Liver (tissue), 9 donors: ENCODE results near the gene FAM193A. TPM values are rescaled to one million over a fixed set of nuclear protein-coding genes. Genes with fewer than 3 reads are reported as not detected.

Experiments used
- DNase-seq: peaks from one replicate; pipeline ENCODE4 v3.0.0-alpha.2; 2017; ENCODE audit warnings: low spot score
- H3K27ac ChIP-seq, 2 donors: one replicate each; pipeline ENCODE4 v1.7.0; 2013; ENCODE audit warnings: inconsistent platforms in 2 of 2, low read length in 2 of 2, control low read depth in 1 of 2, low read depth in 1 of 2, mild to moderate bottlenecking in 1 of 2
- H3K27me3 ChIP-seq, 4 donors: one replicate each; pipeline versions ENCODE4 v1.6.1 to v1.7.0; 2013; ENCODE audit warnings: low read length in 3 of 4, inconsistent platforms in 1 of 4, mild to moderate bottlenecking in 1 of 4, moderate library complexity in 1 of 4; ENCODE audit not compliant: control insufficient read depth in 4 of 4, insufficient read depth in 4 of 4
- H3K36me3 ChIP-seq, 4 donors: one replicate each; pipeline versions ENCODE4 v1.6.1 to v1.7.0; 2013; ENCODE audit warnings: low read length in 3 of 4, mild to moderate bottlenecking in 3 of 4, low read depth in 1 of 4, moderate library complexity in 1 of 4; ENCODE audit not compliant: control insufficient read depth in 4 of 4, insufficient read depth in 3 of 4
- H3K4me1 ChIP-seq, 4 donors: one replicate each; pipeline versions ENCODE4 v1.6.1 to v1.7.0; 2013; ENCODE audit warnings: low read length in 3 of 4, mild to moderate bottlenecking in 3 of 4, moderate library complexity in 1 of 4; ENCODE audit not compliant: control insufficient read depth in 4 of 4, insufficient read depth in 4 of 4
- H3K4me3 ChIP-seq, 3 donors: one replicate each; pipeline versions ENCODE4 v1.6.1 to v1.7.0; 2013; ENCODE audit warnings: low read length in 3 of 3, control low read depth in 1 of 3, low read depth in 1 of 3, mild to moderate bottlenecking in 1 of 3
- H3K9ac ChIP-seq, 2 donors: one replicate each; pipeline ENCODE4 v1.7.0; 2013; ENCODE audit warnings: low read length in 2 of 2, mild to moderate bottlenecking in 2 of 2, moderate library complexity in 2 of 2, control low read depth in 1 of 2, low read depth in 1 of 2
- H3K9me3 ChIP-seq, 4 donors: one replicate each; pipeline versions ENCODE4 v1.6.1 to v1.7.0; 2013; ENCODE audit warnings: low read length in 3 of 4; ENCODE audit not compliant: control insufficient read depth in 4 of 4
- CTCF ChIP-seq: fragments of 150-350 bp; IDR thresholded peaks from 2 replicates; pipeline ENCODE4 v1.5.1; 2017; ENCODE audit warnings: improper control_type of control experiment, low read depth, low read length; ENCODE audit not compliant: missing input control
- FOXA1 ChIP-seq: IDR thresholded peaks from 2 replicates; pipeline ENCODE4 v1.6.1; 2016; ENCODE audit warnings: antibody characterized with exemption
- GABPA ChIP-seq, 2 donors: IDR thresholded peaks in 1 of 2; conservative IDR thresholded peaks in 1 of 2; 2 replicates each; pipeline ENCODE4 v1.6.1; 2016; ENCODE audit warnings: antibody characterized with exemption in 2 of 2, mild to moderate bottlenecking in 1 of 2, moderate library complexity in 1 of 2
- HNF4G ChIP-seq: IDR thresholded peaks from 2 replicates; pipeline ENCODE4 v1.6.1; 2016; ENCODE audit warnings: antibody characterized with exemption
- JUND ChIP-seq, 2 donors: IDR thresholded peaks; 2 replicates each; pipeline ENCODE4 v1.6.1; 2016; ENCODE audit warnings: antibody characterized with exemption in 2 of 2
- NR2F2 ChIP-seq: IDR thresholded peaks from 2 replicates; pipeline ENCODE4 v1.6.1; 2016; ENCODE audit warnings: antibody characterized with exemption
- RAD21 ChIP-seq, 2 donors: IDR thresholded peaks; 2 replicates each; pipeline ENCODE4 v1.6.1; 2016; ENCODE audit warnings: antibody characterized with exemption in 2 of 2, mild to moderate bottlenecking in 2 of 2
- SP1 ChIP-seq: IDR thresholded peaks from 2 replicates; pipeline ENCODE4 v1.6.1; 2018; ENCODE audit warnings: antibody characterized with exemption, mild to moderate bottlenecking
- YY1 ChIP-seq: IDR thresholded peaks from 2 replicates; pipeline ENCODE4 v1.6.1; 2016; ENCODE audit warnings: antibody characterized with exemption, mild to moderate bottlenecking
- whole genome bisulfite sequencing: extraction: QIAGEN DNeasy Blood & Tissue Kit; methylation state at CpG from one replicate; pipeline ENCODE4 v1.1.7; 2013; 5-methylcytosine and 5-hydroxymethylcytosine counted together
- polyA plus RNA-seq, 2 donors: library from polyadenylated mRNA; stranded (reverse) in 1 of 2; unstranded in 1 of 2; fragments of 200-250 nt in 1 of 2; fragments of >200 nt in 1 of 2; fragmentation: Nextera tagmentation in 1 of 2; extraction: Ambion mirVana in 1 of 2; gene quantifications; one replicate each; pipeline versions ENCODE4 v1.2.1 to v1.2.3, GENCODE V29; 2013 to 2015
- total RNA-seq, 2 donors: library from RNA; depleted of rRNA; stranded (reverse); fragments of >200 nt; gene quantifications; one replicate each; pipeline ENCODE4 v1.2.3, GENCODE V29; 2014
- TF ChIP-seq, protein P1 (sequence below): IDR thresholded peaks from 2 replicates; pipeline ENCODE4 v1.6.1; 2016; ENCODE audit warnings: antibody characterized with exemption
- TF ChIP-seq, protein P2 (sequence below): IDR thresholded peaks from 2 replicates; pipeline ENCODE4 v1.6.1; 2016; ENCODE audit warnings: antibody characterized with exemption, mild to moderate bottlenecking
- donor health status: healthy.
- donor health status: healthy.
- donor health status: healthy.
- donor health status: healthy.
- donor health status: healthy.

FAM193A gene
- total and polyA plus RNA-seq, 4 donors = 3.9 to 10.2 (median 7.0) TPM

DNA sequence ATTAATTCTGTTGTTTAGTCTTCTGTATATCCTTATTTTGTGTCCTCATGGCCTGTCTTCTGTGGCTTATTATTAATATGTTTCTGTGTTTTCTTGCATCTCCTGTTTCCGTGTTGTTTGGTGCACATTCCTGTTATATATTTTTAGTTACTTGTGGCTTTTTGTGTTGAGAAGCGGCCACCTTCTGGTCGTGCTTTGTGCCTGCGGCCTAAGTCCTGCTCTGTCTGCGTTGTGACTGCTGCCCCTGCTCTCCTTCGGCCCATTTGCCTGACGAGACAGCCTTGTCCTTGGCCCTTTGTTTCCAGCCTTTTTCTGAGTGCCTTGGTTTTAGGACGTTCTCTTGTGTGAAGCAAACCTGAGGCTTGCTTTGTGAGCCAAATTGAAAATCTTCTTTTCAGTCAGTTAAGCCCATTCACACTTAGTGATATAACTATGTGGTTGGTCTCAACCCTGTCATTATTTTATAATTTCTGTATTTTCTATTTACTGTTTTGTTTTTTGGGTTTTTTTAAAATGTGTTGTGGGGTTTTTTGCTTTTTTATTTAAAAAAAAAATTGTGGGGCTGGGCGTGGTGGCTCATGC, 175.9 kb downstream of the FAM193A start:
- Histone ChIP-seq H3K36me3 (peaks cover 3 to 6% (median 6%) of the 10 kb centered on the region in 4 donors), H3K9me3 (peaks cover 0 to 1% (median 0%) of the 10 kb centered on the region in 4 donors), H3K27me3 (no peaks in the 10 kb centered on the region), H3K27ac (no peak overlapping the region), H3K9ac (no peak overlapping the region), H3K4me3 (no peak overlapping the region), H3K4me1 (peaks cover 8 to 16% (median 13%) of the 10 kb centered on the region in 4 donors)
- no peak for DNase-seq
- TF ChIP-seq CTCF (peak; percentile 8), NR2F2 (no peak), JUND (IDR thresholded peaks at IDR 0.05) (no peak), SP1 (no peak), FOXA1 (no peak), YY1 (no peak), RAD21 (IDR thresholded peaks at IDR 0.05) (peak in 1 of 2 donors; percentile 22), HNF4G (no peak)
- TF ChIP-seq, protein P1, sequence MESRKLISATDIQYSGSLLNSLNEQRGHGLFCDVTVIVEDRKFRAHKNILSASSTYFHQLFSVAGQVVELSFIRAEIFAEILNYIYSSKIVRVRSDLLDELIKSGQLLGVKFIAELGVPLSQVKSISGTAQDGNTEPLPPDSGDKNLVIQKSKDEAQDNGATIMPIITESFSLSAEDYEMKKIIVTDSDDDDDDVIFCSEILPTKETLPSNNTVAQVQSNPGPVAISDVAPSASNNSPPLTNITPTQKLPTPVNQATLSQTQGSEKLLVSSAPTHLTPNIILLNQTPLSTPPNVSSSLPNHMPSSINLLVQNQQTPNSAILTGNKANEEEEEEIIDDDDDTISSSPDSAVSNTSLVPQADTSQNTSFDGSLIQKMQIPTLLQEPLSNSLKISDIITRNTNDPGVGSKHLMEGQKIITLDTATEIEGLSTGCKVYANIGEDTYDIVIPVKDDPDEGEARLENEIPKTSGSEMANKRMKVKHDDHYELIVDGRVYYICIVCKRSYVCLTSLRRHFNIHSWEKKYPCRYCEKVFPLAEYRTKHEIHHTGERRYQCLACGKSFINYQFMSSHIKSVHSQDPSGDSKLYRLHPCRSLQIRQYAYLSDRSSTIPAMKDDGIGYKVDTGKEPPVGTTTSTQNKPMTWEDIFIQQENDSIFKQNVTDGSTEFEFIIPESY = no peak
- TF ChIP-seq, protein P2, sequence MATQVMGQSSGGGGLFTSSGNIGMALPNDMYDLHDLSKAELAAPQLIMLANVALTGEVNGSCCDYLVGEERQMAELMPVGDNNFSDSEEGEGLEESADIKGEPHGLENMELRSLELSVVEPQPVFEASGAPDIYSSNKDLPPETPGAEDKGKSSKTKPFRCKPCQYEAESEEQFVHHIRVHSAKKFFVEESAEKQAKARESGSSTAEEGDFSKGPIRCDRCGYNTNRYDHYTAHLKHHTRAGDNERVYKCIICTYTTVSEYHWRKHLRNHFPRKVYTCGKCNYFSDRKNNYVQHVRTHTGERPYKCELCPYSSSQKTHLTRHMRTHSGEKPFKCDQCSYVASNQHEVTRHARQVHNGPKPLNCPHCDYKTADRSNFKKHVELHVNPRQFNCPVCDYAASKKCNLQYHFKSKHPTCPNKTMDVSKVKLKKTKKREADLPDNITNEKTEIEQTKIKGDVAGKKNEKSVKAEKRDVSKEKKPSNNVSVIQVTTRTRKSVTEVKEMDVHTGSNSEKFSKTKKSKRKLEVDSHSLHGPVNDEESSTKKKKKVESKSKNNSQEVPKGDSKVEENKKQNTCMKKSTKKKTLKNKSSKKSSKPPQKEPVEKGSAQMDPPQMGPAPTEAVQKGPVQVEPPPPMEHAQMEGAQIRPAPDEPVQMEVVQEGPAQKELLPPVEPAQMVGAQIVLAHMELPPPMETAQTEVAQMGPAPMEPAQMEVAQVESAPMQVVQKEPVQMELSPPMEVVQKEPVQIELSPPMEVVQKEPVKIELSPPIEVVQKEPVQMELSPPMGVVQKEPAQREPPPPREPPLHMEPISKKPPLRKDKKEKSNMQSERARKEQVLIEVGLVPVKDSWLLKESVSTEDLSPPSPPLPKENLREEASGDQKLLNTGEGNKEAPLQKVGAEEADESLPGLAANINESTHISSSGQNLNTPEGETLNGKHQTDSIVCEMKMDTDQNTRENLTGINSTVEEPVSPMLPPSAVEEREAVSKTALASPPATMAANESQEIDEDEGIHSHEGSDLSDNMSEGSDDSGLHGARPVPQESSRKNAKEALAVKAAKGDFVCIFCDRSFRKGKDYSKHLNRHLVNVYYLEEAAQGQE = no peak
- WGBS = 91% methylated on average over 9 of the region's 9 CpGs

- Histone ChIP-seq H3K4me3 (no peak overlapping the region), H3K27ac (peak overlapping the region; percentile 32 to 76), H3K9me3 (peaks cover 0 to 1% (median 0%) of the 10 kb centered on the region in 4 donors), H3K4me1 (peaks cover 8 to 16% (median 13%) of the 10 kb centered on the region in 4 donors), H3K9ac (no peak overlapping the region), H3K36me3 (peaks cover 6% of the 10 kb centered on the region in 4 donors), H3K27me3 (no peaks in the 10 kb centered on the region)
- no peak for DNase-seq
- TF ChIP-seq HNF4G (no peak), SP1 (no peak), FOXA1 (no peak), RAD21 (IDR thresholded peaks at IDR 0.05) (no peak), JUND (IDR thresholded peaks at IDR 0.05) (no peak), GABPA (IDR thresholded peaks at IDR 0.05 in 1 of 2, conservative IDR thresholded peaks at IDR 0.05 in 1 of 2) (no peak), CTCF (no peak)
- TF ChIP-seq, protein P2 = no peak
- TF ChIP-seq, protein P1 = no peak
- 95% methylated on average over 5 of the region's 5 CpGs for WGBS
These were observed 176.9 kb downstream of the FAM193A start for GRCh38 chr4:2713337-2713736.
